Activated CD4-positive, alpha-beta T cell treated with anti-CD3 and anti-CD28 coated beads, Interleukin-2, Interleukin-6, amounts not matched to agents 100 ng/mL and 50 ng/mL, durations not matched to agents 16 hours and 8 hours (primary cell): ENCODE data around the gene STK32C.
"Not testable (repeated sequence)": the region's sequence is repeated elsewhere in the genome, so short reads cannot be mapped to it uniquely, and the experiment has no call there.

Source experiments
- DNase-seq: peaks from one replicate; pipeline ENCODE4 v3.0.0-alpha.2; 2020

The STK32C gene

DNA sequence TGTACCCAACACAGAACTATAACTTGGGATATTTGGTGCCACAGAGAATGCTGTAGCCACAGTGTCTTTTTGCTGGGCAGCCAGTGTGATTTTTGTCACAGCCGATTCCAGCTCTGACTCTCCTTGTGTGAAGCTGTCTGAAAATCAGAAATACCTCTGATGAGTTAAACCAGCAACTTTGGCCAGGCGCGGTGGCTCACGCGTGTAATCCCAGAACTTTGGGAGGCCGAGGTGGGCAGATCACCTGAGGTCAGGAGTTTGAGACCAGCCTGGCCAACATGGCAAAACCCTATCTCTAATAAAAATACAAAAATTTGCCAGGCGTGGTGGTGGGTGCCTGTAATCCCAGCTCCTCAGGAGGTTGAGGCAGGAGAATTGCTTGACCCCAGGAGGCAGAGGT, 30.1 kb upstream of the STK32C start:
- not testable (repeated sequence) for DNase-seq

DNA sequence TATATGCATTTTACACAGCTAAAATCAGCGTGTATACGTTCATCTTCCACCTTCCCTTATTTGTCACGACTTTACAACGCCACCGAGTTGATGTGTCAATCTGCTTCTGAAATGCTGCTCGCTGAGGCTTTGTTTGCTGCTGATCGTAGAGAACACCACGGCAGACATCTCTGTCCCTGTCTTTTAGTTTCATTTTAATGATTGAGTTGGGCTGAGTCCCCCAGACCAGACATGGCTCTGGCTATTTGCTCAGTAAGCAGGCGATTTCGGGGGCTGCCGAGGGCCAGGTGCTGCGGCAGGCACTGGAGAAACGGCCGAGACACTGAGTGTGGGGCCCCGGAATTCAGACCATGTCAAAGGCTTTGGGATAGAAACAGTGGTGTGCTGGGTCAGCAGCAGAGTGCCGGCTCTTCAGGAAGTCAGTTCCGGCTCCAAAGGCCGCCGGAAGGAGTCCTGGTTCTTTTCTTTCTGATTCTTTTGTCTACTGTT, 29.2 kb upstream of the STK32C start:
- peak; percentile 19 for DNase-seq

DNA sequence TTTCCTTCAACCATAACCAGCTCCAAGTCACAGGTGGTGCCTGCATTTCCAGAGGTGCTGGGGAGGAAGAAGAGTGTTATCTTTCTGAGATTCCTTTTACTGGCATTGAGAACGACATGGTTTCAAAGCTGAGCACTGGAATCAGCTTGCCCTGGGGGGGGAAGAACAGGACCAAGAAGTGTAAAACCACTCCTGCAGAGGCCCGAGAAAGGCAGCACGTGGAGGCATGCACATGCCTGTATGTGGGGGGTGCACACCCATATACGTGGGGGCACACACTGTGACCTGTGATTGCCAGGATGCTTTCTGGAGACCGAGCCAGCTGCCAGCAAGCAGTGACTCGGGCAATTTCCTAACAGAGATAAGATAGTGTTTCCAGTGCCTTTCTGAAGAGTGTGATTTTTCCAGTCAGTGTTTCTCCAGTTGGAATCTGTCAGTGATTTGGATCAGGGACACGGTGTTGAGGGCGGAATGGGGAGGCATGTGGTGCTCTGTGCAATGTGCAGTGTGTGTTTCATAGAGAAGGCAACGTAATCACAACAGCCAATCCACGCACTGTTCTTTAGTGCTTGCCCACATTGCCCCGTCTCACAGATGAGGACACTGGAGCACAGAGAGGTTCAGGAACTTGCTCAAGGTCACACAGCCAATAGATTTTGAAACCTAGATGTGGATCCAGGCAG, 28.5 kb upstream of the STK32C start:
- DNase-seq = no peak

DNA sequence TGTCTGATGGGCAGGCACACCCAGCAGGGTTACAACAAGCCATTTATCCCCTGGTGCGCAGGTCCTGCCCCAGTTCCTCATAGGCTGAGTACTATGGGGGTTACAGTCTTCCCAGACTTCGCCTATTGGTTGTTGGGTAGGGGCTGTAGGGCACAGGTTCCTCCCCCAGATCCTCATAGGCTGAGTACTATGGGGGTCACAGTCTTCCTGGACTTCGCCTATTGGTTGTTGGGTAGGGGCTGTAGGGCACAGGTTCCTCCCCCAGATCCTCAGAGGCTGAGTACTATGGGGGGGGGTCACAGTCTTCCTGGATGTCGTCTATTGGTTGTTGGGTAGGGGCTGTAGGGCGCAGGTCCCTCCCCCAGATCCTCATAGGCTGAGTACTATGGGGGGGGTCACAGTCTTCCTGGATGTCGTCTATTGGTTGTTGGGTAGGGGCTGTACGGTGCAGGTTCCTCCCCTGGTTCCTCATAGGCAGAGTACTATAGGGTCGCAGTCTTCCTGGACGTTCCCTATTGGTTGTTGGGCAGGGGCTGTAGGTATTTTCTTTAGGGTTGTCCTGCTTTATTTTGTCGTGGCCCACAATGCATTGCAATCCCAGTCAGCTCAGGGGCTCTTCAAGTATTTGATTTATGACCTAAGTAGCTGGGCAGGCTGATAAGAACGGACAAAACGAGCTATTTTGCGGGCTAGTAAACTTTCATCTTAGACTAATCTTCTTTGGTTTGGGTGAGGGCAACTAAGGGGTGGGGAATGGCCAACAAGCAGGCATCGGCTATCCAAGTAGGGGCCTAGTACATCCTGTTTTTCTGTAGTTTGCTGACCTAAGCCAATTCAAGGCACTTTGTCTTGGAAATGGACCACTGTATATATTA, 27.7 kb upstream of the STK32C start:
- no peak for DNase-seq

DNA sequence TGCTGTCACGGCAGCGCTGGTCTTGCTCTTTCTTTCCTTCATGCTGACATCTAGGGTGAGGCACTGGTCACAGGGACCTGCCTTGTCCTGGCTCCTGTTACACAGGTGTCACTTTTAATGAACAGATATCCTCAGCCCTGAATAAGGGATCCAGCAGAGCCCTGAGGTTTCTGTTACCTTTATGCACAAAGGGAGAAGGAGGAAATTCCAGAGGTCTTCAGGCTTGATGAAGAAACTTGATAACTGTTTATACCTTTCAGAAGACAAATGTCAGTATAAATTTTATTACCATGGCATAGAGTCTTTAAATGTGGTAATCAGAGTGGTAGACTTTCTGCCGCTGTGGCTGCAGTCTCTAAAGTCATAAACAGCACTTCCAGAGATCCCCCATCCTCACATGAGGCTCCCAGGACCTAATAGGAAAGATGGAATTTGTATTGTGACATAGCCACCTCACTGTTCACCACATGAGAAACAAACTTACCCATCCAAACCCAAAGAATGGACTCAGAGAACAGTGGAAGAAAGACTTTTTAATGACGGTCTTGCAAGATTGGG, 27.0 kb upstream of the STK32C start:
- DNase-seq = no peak

DNA sequence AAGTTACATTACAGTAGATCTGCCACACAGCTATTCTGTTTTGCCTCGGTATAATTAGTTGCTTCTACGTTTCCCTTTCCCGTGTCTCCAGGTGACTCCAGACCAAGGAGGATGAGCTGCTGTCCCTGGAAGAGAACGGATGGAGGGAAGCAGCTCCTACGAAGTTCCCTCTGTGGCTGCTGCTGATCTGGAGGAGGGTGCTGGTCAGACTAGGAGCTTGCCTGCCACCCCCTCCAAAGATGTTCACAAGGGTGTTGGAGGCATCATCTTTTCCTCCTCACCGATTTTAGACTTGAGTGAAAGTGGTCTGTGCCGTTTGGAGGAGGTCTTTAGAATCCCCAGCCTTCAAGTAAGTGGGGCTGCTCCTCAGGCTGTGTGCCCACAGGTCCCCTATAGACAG, 25.6 kb upstream of the STK32C start:
- no peak for DNase-seq

DNA sequence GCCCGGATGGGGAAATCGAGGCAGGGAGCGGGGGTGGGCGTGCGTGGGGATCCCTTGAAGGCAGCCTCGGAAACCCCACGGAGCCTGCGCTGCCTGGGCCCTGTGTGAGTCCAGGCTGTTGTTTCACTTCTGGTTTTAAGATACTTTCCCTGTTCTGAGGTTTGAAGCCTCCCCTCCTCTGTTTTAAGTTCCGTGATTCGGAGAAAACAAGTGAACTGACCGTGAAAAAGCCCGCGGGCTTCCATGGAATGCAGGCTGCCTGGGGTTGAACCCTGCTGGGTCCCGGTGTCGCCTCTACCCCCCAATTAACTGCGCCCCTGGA, 24.6 kb upstream of the STK32C start:
- DNase-seq = no peak

DNA sequence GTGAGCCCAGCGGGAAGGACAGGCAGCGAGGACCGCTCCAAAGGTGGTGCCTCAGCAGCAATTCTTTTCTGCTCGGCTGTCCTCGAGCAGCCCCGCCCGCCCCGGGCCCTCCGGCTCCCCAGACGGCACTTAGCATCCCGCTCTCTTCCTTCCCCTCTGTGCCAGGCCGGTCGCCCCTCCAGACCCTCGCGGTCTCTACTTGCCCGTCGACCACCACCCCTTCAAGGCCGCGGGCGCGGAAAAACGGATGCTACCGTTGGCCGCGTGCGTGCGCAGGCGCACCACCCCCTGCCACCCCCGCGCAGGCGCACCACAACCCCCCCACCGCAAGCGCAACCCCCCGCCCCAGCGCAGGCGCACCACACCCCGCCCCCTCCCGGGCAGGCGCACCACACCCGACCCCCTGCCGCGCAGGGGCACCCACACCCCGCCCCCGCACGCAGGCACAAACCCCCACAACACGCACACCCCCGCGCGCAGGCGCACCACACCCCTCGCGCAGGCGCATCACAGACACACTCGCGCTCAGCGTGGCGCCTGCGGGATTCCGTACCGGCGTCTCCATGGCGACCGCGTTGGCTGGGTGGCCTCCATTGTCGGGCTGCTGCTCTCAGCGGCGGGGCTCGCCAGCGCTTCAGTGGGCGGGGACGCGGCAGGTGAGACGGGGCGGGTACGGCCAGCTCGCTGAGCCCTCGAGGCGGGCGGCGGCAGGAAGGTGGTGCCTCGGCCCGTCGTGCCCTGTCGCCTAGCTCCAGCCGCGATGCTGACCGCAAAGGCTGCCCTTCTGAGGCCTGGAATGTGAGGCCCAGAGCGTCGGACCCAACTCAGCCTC, 24.1 kb upstream of the STK32C start, which contains the start of gene LRRC27:
TSS of gene LRRC27 (plus strand) at position 593 of the 832 bp plus-strand sequence. CDS start 1,332 bp downstream, outside the sequence.
- peak; percentile 99 for DNase-seq

DNA sequence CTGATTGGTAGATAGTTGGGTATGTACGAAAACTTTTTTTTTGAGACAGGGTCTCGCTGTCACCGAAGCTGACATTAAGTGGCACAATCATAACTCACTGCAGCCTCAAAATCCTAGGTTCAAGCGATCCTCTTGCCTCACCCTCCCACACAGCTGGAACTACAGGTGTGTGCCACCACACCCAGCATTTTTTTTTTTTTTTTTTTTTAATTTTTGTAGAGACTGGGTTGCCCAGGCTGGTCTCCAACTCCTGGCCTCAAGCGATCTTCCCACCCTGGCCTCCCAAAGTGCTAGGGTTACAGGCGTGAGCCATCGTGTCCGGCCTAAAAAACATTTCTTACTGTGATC, 22.7 kb upstream of the STK32C start:
- no peak for DNase-seq

DNA sequence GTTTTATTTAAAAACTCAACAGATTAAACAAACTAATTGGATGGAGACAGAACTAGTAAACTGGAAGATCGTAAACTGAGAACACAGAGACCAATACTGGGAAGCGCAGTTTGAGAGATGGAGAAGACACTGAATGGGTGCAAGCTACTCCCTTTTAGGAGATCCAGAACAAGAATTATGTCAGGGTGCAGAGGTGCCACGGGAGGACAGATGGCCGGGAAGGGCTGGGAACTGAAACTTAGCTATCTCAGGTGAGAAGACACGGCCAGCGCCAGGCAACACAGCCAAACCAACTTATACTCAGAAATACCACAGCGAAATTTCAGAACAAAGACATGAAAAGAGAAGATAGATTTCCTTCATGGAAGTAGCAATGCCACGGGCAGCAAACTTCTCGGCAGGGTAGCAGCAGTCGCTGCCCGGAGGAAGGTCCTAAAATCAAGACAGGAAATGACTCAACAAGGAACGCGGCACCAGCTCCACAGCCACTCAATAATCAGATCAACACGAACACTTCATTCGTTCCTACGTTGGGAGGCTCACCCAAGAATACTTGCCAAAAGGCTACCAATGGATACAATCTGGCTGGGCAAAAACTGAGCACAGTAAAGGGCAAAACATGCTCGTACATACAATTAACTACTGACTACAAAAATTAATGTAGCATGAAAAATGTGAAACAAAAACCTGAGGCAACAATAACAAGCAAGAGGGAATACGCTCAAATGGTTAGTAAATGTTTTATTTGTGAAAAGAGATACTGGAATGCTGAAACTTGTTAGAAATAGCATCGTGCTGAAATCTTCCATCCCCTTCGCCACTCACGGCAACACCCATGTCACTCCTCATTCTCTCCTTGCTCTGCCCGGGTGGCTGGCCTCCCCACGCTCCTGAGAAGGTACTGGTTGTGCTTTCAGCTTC, 22.1 kb upstream of the STK32C start:
- peak; percentile 74 for DNase-seq

DNA sequence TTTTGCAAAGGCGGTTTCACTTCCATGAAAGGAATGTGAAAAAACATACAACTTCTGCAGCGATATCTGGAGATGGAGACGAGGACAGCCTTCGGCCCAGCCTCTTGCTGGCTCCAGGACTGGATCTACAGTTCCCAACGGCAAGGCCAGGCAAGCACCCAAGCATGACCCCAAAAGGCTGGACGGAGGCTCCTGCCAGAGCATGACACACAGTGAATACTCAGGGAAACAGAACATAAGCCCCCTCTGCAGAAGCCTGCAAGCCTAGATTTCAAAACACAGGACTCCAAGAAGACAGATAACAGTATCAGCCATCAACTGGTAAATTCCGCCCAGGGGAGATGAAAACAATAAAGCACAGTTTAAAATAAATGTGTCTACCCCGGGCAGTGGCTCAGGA, 21.0 kb upstream of the STK32C start:
- DNase-seq = no peak

DNA sequence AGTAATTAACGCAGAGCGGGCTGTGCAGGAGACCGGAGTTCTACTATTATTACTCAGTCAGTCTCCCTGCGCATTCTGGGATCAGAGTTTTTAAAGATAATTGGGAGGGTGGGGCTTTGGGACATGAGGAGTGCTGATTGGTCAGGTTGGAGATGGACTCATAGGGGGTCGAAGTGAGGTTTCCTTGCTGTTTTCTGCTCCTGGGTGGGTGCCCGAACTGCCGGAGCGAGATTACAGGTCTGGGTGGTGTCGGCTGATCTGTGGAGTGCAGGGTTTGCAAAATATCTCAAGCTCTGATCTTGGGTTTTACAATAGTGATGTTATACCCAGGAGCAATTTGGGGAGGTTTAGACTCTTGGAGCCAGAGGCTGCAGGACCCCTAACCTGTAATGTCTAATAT, 20.4 kb upstream of the STK32C start:
- no peak for DNase-seq

DNA sequence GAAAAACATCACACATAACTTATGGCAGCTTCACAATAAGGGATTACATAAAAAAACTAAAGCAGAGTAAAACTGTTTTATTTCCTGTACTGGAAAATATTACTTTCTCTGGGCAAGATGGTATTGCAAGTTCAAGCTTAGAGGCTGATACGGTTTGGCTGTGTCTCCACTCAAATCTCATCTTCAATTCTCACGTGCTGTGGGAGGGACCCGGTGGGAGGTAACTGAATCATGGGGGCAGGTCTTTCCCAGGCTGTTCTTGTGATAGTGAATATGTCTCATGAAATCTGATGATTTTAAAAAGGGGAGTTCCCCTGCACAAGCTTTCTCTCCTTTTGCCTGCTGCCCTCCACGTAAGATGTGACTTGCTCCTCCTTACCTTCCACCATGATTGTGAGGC, 19.2 kb upstream of the STK32C start:
- peak; percentile 44 for DNase-seq

DNA sequence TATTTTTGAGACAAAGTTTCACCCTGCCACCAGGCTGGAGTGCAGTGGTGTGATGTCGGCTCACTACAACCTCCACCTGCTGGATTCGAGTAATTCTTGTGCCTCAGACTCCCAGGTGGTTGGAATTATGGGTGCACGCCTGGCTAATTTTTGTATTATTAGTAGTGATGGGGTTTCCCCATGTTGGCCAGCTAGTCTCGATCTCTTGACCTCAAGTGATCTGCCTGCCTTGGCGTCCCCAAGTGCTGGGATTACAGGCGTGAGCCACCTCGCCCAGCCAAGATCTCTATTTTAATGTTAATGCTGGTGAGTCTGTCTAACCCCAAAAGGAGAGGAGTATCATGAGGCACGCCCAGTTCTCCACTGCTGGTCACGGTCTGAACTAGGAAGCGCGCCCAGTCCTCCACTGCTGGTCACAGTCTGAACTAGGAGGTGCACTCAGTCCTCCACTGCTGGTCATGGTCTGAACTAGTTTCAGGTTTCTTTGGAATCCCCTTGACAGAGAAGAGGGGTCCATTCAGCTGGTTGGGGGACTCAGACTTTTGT, 18.7 kb upstream of the STK32C start:
- no peak for DNase-seq

DNA sequence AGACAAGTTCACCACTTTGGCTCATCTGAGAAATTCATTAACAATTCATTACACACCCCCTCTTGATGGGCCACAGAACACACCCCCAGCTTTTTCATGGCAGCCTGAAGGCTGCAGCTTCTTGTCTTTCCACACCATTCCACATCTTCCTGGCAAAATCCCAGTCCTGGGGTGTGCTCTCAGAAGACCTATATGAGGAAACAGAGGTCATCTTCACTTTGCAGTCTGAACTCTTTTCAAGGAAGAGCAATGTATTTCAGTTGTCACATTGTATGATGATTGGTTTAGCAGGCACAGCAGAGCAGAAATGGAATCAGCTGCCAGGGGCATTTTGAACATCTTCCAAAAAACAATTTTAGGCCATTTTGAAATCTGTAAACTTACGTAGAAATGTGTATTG, 16.4 kb upstream of the STK32C start:
- no peak for DNase-seq

DNA sequence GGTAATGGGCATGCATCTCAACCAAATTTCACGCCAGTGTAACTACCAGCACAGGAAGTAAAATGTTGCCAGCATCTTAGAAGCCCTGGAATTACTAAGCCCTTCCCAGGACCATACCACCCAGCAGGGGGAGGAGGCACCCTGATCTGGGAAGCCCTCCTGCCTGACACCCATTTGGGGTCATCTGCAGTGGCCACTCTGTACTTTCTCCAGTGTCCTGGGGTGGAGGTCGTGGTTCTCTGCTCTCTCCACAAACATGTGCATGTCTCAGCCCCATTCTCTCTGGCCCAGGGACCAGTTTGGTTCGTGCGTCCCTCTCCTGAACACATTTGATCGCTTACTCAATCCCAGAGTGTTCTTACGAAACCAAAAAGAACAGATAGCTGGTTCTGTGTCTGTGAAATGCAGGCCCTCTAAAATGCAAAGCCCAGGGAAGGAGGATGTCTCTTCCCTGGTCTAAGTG, 14.9 kb upstream of the STK32C start:
- DNase-seq = peak; percentile 45

DNA sequence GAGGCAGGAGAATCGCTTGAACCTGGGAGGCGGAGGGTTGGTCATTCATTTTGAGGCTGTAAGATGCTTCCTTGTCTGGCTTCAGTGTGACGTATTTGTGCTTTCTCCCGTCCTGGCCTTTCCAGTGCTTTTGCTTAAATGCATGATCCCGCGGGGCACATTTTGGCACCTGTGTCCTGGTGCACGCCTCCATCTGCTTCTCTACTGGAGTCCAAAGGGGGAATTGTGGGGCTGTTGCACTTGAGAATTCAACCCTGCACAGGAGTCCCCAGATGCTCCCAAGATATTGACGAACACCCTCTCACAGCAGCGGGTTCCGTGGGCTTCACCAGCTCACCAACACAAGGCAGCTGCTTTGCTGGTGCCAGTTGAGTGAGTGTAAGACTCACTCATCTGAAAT, 14.0 kb upstream of the STK32C start:
- no peak for DNase-seq

DNA sequence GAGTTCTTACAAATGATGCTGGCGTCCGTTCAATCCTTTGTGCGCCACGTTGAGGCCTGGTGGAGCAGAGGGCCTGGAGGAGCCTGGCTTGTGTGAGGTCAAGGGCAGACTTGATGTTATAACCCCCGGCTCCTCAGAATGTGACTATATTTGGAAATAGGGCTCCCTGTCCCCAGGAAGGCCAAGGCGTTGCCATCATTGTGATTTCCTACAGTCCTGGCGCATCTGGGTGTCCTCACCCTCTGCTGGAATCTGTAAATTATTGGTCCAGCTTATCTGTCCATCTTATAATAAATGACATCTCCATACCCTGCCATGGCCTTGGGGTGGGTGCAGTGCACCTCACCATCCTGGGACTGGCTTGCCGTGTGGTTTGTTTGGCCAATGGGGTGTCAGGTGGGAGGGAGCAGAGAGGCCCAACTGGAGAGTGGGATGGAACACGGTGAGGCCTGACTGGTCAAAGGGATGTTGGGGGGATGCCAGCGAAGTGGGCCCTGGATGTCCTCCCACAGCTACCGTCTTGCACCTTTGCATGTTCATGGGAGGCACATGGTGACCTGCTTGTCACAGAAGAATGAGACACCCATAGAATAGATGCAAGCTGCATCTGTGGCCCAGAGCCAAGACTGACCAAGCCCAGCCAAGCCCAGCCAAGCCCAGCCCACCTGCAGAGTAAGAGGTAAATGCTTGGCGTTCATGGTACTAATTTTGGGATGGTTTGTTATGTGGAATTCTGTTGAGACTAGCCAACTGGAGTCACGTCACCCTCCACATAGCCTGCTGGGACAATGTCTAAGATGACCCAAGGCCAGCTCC, 13.1 kb upstream of the STK32C start:
- DNase-seq = no peak

DNA sequence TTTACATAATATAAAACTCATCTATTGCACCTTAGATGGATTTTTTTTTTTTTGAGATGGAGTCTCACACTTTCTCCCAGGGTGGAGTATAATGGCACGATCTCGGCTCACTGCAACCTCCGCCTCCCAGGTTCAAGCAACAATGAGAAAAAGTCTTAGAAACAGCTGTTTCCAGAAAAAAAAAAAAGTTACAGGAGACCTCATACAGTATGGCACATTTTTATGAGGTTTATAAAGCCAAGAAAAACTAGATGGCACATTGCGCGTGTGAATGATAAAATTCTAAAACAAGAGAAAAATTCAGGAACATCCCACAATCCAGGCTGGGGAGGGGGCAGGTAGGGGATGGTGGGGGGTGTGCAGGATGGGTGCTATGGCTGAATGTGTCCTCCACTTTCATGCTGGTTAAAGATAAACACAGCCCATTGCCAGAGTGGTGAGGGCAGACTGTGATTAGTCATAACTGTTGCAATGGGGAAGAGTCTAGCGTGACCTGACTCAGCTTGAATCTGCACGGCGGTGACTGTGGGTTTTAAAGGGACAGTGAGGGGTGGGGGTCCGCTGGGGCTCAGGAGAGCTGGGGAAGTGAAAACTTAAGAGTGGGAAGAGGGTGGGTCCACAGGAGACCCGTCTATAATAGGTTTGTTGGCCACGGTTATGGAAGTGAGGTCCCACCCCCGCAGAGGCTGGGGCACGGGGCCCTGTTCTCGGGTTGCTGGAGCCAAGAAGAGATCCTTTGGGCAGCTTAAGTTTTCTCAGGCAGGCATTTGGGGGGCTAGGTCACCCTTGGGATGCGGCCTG, 12.3 kb upstream of the STK32C start:
- DNase-seq = peak; percentile 90

DNA sequence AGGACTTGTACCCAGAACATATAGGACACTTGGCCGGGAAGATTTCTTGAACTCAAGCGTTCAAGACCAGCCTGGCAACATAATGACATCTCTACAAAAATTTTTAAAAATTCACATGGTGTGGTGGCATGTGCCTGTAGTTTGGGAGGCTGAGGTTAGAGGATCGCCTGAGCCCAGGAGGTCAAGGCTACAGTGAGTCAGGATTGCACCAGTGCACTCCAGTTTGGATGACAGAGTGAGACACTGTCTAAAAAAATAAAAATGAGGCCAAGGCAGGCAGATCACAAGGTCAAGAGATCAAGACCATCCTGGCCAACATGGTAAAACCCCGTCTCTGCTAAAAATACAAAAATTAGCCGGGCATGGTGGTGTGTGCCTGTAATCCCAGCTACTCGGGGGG, 9.7 kb upstream of the STK32C start:
- not testable (repeated sequence) for DNase-seq
